ENCODE data around the gene RPA3.

RPA3 gene

DNA sequence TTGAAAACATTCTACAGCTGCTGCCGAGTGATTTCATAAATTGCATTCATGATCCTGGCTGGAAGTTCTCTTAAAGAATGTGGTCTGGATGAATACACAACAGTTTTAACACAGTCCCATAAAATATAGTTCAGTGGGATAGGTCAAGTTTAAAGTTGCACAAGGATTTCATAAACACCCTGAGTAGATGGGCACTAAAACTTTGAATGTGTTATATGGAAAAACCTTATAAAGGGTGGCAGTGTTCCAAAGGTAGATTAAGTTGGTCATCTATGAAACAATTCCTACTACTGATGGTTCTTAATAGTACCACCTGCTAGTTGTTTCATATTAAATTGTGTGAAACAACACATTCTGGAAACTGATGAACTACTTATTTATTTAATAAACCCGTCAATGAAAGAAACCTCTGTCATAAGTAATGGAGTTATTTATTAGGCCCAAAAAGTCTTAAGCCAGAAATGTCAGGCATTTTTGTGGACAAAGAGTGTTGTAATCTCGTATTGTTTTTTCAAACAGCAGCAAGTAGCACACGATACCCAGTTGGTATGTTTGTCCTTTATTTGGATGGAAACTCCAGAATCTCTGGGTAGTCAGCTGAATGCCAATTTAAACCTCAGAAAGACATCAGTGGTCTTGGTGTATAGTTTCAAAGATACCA is 14.3 kb upstream of the RPA3 start:
- DNase-seq (ENCODE audit: insufficient read length, low spot score): no peak
- TF ChIP-seq, protein P1, sequence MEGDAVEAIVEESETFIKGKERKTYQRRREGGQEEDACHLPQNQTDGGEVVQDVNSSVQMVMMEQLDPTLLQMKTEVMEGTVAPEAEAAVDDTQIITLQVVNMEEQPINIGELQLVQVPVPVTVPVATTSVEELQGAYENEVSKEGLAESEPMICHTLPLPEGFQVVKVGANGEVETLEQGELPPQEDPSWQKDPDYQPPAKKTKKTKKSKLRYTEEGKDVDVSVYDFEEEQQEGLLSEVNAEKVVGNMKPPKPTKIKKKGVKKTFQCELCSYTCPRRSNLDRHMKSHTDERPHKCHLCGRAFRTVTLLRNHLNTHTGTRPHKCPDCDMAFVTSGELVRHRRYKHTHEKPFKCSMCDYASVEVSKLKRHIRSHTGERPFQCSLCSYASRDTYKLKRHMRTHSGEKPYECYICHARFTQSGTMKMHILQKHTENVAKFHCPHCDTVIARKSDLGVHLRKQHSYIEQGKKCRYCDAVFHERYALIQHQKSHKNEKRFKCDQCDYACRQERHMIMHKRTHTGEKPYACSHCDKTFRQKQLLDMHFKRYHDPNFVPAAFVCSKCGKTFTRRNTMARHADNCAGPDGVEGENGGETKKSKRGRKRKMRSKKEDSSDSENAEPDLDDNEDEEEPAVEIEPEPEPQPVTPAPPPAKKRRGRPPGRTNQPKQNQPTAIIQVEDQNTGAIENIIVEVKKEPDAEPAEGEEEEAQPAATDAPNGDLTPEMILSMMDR (IDR thresholded peaks at IDR 0.05; ENCODE audit: insufficient read depth, missing control alignments): no peak
- peak; percentile 63 for FAIRE-seq

DNA sequence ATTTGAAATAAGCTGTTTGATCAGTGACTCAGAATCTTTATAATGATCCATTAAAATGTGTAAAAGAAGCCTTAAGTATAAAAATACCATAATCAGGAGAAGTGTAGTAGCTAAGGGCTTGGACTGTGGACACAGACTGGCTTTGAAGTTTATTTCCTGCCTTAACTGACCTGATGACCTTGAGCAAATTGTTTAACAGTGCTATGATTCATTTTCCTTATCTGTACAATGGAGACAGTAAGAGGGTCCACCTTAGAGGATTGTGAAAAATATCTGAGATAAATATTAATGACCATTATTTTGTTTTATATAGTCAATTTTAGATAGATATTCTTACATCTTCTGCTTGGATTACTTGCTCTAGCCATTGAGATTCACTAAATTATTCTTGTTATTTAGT is 13.3 kb upstream of the RPA3 start:
- DNase-seq (ENCODE audit: insufficient read length, low spot score): no peak
- TF ChIP-seq, protein P1 (IDR thresholded peaks at IDR 0.05; ENCODE audit: insufficient read depth, missing control alignments): no peak
- FAIRE-seq: no peak

DNA sequence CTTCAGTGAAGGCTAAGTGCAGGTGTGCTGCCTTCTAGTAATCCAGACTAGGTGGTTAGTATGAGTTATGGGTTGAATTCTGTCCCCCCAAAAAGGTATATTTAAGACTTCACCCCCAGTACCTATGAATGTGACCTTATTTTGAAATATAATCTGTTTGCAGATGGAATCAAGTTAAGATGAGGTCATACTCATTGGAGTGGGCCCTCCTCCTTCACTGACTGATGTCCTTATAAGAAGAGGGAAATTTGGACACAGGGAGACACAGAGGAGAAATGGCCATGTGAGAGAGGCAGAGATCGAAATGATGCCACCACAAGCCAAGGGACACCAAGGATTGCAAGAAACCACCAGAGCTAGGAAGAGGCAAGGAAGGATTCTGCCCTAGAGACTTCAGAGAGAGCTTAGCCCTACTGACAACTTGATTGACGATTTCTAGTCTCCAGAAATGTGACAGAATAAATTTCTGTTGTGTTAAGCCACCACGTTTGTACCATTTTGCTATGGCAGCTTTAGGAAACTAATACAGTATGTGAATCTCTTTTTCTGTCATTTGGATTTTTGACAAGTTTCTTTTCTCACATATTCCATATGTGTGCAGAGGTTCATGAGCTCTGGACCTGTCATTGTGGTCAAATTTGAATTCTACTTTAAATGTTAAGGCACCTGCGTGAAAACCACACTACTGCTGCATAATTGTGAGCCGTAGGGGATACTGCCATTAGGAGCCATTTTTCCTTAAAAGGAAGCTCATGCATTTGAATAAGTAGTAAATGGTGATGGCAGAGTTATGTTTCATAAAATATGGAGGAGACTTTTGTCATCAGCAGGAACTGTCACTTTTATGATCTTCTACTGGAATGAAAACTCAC is 2.6 kb upstream of the RPA3 start:
- no peak for FAIRE-seq
- TF ChIP-seq, protein P1 (IDR thresholded peaks at IDR 0.05; ENCODE audit: insufficient read depth, missing control alignments): no peak
- no peak for DNase-seq (ENCODE audit: insufficient read length, low spot score)

DNA sequence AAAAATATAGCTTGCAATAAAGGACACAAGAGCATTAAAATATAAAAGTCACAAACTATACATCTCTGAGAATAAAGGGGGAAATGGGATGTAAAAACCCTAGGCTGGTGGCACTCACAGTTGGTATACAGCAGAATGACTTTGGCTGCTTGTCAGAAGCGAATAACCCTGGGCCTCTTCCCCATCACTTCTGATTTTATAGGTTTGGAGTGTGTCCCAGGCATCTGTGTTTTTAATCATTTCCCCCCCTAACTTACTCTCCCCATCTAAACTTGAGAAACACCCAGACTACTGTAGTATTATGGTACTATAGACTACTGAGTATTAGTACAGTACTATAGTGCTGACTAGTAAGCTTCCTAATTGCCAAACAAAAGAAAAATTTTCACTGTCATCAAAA is 1.8 kb upstream of the RPA3 start:
- FAIRE-seq: no peak
- DNase-seq (ENCODE audit: insufficient read length, low spot score): no peak
- TF ChIP-seq, protein P1 (IDR thresholded peaks at IDR 0.05; ENCODE audit: insufficient read depth, missing control alignments): no peak

DNA sequence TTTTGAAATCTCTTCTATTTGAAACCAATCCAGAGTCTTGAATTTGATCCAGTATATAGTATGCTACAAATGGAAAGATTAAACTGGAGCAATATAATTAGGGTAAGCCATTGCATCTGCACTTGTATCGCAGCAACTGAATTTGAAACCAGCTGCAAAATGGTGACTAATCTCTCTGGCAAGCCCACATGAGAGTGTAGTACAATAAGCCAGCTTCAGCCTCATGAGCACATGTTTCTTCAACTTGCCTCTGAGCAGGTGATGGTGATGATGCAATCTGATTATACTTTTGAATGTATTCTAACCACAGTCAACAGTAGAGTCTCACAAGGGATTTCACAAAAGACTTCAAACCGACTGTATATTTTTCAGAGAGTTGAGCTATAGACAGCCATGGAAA is 829 bp upstream of the RPA3 start:
- TF ChIP-seq, protein P1 (IDR thresholded peaks at IDR 0.05; ENCODE audit: insufficient read depth, missing control alignments): no peak
- DNase-seq (ENCODE audit: insufficient read length, low spot score): no peak
- peak; percentile 60 for FAIRE-seq

DNA sequence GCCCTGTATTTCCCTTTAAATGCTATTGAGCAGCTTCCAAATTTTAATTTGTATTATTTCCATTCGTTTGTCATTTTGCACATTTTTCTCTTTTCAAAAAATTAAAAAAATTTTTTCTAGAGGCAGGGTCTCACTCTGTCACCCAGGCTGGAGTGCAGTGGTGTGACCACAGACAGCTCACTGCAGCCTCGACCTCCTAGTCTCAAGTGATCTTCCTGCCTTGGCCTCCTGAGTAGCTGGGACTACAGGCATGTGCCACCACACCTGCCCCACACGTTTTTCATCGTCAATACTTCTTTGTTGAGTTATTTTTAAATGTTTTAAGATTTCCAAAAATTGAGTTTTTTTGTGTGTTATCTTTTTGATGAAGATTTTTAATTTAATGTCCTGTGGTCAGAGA is 4.7 kb downstream of the RPA3 start:
- DNase-seq (ENCODE audit: insufficient read length, low spot score) (no peak), FAIRE-seq (no peak)
- TF ChIP-seq, protein P1 (IDR thresholded peaks at IDR 0.05; ENCODE audit: insufficient read depth, missing control alignments): no peak

DNA sequence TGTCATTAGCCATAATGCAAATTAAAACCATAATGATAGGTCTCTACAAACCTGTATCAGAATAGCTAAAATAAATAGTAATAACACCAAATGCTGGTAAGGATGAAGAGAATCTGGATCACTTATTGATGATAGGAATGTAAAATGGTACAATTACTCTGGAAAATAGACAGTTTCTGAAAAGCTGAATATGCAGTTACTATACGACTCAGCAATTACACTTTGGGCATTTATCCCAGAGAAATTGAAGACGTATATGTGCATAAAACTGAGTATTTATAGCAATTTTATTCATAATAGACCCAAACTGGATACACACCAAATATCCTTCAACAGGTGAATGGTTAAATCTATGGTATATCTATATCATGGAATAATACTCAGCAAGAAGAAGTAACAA is 7.9 kb downstream of the RPA3 start:
- TF ChIP-seq, protein P1 (IDR thresholded peaks at IDR 0.05; ENCODE audit: insufficient read depth, missing control alignments): no peak
- DNase-seq (ENCODE audit: insufficient read length, low spot score) (no peak), FAIRE-seq (no peak)
